Mesendoderm (in vitro differentiated cells): ENCODE results near the gene SULT1A3.
"Not testable (repeated sequence)": the region's sequence is repeated elsewhere in the genome, so short reads cannot be mapped to it uniquely, and the experiment has no call there.

Experiments used
- DNase-seq: peaks from one replicate; pipeline ENCODE4 v3.0.0; 2013
- H2AK5ac ChIP-seq: 2 replicates; pipeline ENCODE4 v1.6.1; 2013; ENCODE audit warnings: low read length, inconsistent platforms
- H2BK120ac ChIP-seq: 2 replicates; pipeline ENCODE4 v1.6.1; 2013; ENCODE audit warnings: low read depth, mild to moderate bottlenecking, low read length, moderate library complexity, mixed read lengths
- H2BK15ac ChIP-seq: replicated peaks from 2 replicates; pipeline ENCODE4 v1.6.1; 2013; ENCODE audit warnings: low read depth, mild to moderate bottlenecking, moderate library complexity
- H2BK5ac ChIP-seq: 2 replicates; pipeline ENCODE4 v1.6.1; 2013; ENCODE audit warnings: low read length, inconsistent platforms
- H3K18ac ChIP-seq: 2 replicates; pipeline ENCODE4 v1.6.1; 2013; ENCODE audit warnings: mild to moderate bottlenecking, low read length, mixed read lengths
- H3K23ac ChIP-seq: one replicate; pipeline ENCODE4 v1.6.1; 2013; ENCODE audit warnings: low read length
- H3K27ac ChIP-seq: 2 replicates; pipeline ENCODE4 v1.5.1; 2013; ENCODE audit warnings: low read depth, mild to moderate bottlenecking, inconsistent platforms, low read length, moderate library complexity
- H3K27me3 ChIP-seq: 2 replicates; pipeline ENCODE4 v1.6.1; 2013; ENCODE audit warnings: low read length, control low read depth, mild to moderate bottlenecking, inconsistent platforms; ENCODE audit not compliant: insufficient read depth, poor library complexity
- H3K36me3 ChIP-seq: 2 replicates; pipeline ENCODE4 v1.6.1; 2013; ENCODE audit warnings: low read length, inconsistent platforms; ENCODE audit not compliant: control insufficient read depth, insufficient read depth
- H3K4ac ChIP-seq: one replicate; pipeline ENCODE4 v1.6.1; 2013; ENCODE audit warnings: low read depth, mild to moderate bottlenecking, low read length, moderate library complexity
- H3K4me1 ChIP-seq: 2 replicates; pipeline ENCODE4 v1.6.1; 2013; ENCODE audit warnings: low read depth, low read length, inconsistent platforms; ENCODE audit not compliant: control insufficient read depth
- H3K4me2 ChIP-seq: 2 replicates; pipeline ENCODE4 v1.6.1; 2013; ENCODE audit warnings: low read length
- H3K4me3 ChIP-seq: 2 replicates; pipeline ENCODE4 v1.5.1; 2013; ENCODE audit warnings: mild to moderate bottlenecking, low read length
- H3K56ac ChIP-seq: one replicate; pipeline ENCODE4 v1.6.1; 2013; ENCODE audit warnings: low read length
- H3K79me1 ChIP-seq: 2 replicates; pipeline ENCODE4 v1.6.1; 2013; ENCODE audit warnings: low read length, inconsistent platforms
- H3K79me2 ChIP-seq: 2 replicates; pipeline ENCODE4 v1.6.1; 2013; ENCODE audit warnings: mild to moderate bottlenecking, low read length; ENCODE audit not compliant: control insufficient read depth, insufficient read depth
- H3K9ac ChIP-seq: 2 replicates; pipeline ENCODE4 v1.6.1; 2013; ENCODE audit warnings: low read length, inconsistent platforms
- H4K5ac ChIP-seq: one replicate; pipeline ENCODE4 v1.6.1; 2013; ENCODE audit warnings: low read length
- H4K8ac ChIP-seq: one replicate; pipeline ENCODE4 v1.6.1; 2013; ENCODE audit warnings: low read depth, mild to moderate bottlenecking, control low read depth, low read length, moderate library complexity
- whole genome bisulfite sequencing: extraction: QIAGEN DNeasy Blood & Tissue Kit; methylation state at CpG from one replicate; pipeline ENCODE4 v1.1.7; 2013; ENCODE audit warnings: low lambda C conversion rate, missing lambda C conversion rate; ENCODE audit not compliant: insufficient coverage; ENCODE audit errors: extremely low coverage; 5-methylcytosine and 5-hydroxymethylcytosine counted together

Gene SULT1A3

DNA sequence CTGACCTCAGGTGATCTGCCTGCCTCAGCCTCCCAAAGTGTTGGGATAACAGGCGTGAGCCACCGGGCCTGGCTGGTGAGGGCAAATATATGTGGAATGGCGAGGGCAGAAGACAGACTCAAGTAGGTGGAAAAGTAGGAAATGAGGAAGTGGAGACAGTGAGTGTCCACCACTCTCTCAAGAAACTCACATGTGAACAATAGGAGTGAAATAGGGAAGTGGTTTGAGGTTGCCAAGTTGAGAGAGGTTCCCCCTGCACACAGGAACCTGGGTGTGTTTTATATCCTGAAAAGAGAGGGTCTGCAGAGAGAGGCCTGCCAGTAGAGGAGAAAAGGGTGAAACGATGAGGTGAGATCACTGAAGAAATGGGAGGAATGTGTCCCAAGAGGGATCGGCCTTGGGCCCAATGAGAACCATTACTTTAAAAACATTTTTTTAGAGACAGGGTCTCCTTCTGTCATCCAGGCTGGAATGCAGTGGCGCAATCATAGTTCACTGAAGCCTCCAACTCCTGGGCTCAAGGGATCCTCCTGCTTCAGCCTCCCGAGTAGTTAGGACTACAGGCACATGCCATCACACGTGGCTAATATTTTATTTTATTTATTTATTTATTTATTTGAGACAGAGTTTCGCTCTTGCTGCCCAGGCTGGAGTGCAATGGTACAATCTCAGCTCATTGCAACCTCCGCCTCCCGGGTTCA lies 32.7 kb upstream of the SULT1A3 start:
- Histone ChIP-seq H3K79me2 (no peaks in the 10 kb centered on the region), H3K27me3 (no peaks in the 10 kb centered on the region), H3K36me3 (no peaks in the 10 kb centered on the region), H3K23ac (no peak overlapping the region), H4K5ac (no peak overlapping the region), H3K27ac (no peak overlapping the region), H3K9ac (no peak overlapping the region), H3K4me2 (no peak overlapping the region), H3K18ac (no peak overlapping the region), H3K4ac (no peak overlapping the region), H2AK5ac (no peak overlapping the region), H2BK120ac (no peak overlapping the region), H2BK5ac (no peak overlapping the region), H3K4me1 (no peaks in the 10 kb centered on the region), H2BK15ac (no peak overlapping the region), H3K56ac (no peak overlapping the region), H3K4me3 (no peak overlapping the region), H4K8ac (no peak overlapping the region), H3K79me1 (no peaks in the 10 kb centered on the region)
- DNase-seq, result no peak
- no CpG with 5 or more reads among the region's 11 CpGs for WGBS

DNA sequence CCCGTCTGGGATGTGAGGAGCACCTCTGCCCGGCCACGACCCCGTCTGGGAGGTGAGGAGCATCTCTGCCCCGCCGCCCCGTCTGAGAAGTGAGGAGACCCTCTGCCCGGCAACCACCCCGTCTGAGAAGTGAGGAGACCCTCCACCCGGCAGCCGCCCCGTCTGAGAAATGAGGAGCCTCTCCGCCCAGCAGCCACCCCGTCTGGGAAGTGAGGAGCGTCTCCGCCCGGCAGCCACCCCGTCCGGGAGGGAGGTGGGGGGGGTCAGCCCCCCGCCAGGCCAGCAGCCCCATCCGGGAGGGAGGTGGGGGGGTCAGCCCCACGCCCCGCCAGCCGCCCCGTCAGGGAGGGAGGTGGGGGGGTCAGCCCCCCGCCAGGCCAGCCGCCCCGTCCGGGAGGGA lies 30.3 kb upstream of the SULT1A3 start:
- not testable (repeated sequence) for H2BK120ac ChIP-seq, H3K27me3 ChIP-seq, H3K4ac ChIP-seq, H3K56ac ChIP-seq, H2BK5ac ChIP-seq, H3K23ac ChIP-seq, H3K27ac ChIP-seq, DNase-seq, H3K79me2 ChIP-seq, H3K9ac ChIP-seq, H3K4me1 ChIP-seq, H3K18ac ChIP-seq, H3K4me2 ChIP-seq, H3K79me1 ChIP-seq, H2BK15ac ChIP-seq, H3K4me3 ChIP-seq, H4K8ac ChIP-seq, H4K5ac ChIP-seq, H3K36me3 ChIP-seq, H2AK5ac ChIP-seq
- WGBS, result no CpG with 5 or more reads among the region's 29 CpGs

DNA sequence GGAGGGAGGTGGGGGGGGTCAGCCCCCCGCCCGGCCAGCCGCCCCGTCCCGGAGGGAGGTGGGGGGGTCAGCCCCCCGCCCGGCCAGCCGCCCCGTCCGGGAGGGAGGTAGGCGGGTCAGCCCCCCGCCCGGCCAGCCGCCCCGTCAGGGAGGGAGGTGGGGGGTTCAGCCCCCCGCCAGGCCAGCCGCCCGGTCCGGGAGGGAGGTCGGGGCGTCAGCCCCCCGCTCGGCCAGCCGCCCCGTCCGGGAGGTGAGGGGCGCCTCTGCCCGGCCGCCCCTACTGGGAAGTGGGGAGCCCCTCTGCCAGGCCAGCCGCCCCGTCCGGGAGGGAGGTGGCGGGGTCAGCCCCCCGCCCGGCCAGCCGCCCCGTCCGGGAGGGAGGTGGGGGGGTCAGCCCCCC lies 29.6 kb upstream of the SULT1A3 start:
- not testable (repeated sequence) for H3K4ac ChIP-seq, H3K56ac ChIP-seq, H2BK15ac ChIP-seq, H3K9ac ChIP-seq, H4K5ac ChIP-seq, H3K23ac ChIP-seq, DNase-seq, H3K79me1 ChIP-seq, H3K27ac ChIP-seq, H3K79me2 ChIP-seq, H2BK5ac ChIP-seq, H3K18ac ChIP-seq, H3K4me1 ChIP-seq, H3K4me2 ChIP-seq, H2BK120ac ChIP-seq, H2AK5ac ChIP-seq, H3K27me3 ChIP-seq, H3K4me3 ChIP-seq, H3K36me3 ChIP-seq, H4K8ac ChIP-seq
- no CpG with 5 or more reads among the region's 38 CpGs for WGBS

DNA sequence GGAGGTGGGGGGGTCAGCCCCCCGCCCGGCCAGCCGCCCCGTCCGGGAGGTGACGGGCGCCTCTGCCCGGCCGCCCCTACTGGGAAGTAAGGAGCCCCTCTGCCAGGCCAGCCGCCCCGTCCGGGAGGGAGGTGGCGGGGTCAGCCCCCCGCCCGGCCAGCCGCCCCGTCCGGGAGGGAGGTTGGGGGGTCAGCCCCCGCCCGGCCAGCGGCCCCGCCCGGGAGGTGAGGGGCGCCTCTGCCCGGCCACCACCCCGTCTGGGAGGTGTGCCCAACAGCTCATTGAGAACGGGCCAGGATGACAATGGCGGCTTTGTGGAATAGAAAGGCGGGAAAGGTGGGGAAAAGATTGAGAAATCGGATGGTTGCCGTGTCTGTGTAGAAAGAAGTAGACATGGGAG lies 28.9 kb upstream of the SULT1A3 start:
- not testable (repeated sequence) for H3K9ac ChIP-seq, H3K4ac ChIP-seq, H3K56ac ChIP-seq, H3K36me3 ChIP-seq, H3K4me3 ChIP-seq, H4K5ac ChIP-seq, H4K8ac ChIP-seq, DNase-seq, H3K18ac ChIP-seq, H3K79me2 ChIP-seq, H2BK120ac ChIP-seq, H3K4me1 ChIP-seq, H3K27me3 ChIP-seq, H2BK5ac ChIP-seq, H3K4me2 ChIP-seq, H3K27ac ChIP-seq, H2BK15ac ChIP-seq, H3K79me1 ChIP-seq, H2AK5ac ChIP-seq, H3K23ac ChIP-seq
- no CpG with 5 or more reads among the region's 31 CpGs for WGBS

DNA sequence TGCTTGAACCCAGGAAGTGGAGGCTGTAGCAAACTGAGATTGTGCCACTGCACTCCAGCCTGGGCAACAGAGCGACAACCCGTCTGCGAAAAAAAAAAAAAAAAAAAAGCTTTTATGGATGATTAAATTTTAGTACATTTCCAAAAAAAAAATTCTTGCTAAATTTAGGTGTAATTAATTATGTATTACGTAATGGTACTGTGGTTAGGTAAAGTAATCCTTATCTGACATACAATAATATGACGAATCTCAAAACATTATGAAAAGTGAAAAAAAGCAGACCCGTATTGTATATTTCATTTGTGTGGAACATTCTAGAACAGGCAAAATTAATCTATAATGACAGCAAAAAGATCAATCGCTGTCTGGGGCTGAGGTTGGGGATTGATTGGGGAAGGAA lies 26.0 kb upstream of the SULT1A3 start:
- Histone ChIP-seq H3K9ac (no peak overlapping the region), H2AK5ac (no peak overlapping the region)

DNA sequence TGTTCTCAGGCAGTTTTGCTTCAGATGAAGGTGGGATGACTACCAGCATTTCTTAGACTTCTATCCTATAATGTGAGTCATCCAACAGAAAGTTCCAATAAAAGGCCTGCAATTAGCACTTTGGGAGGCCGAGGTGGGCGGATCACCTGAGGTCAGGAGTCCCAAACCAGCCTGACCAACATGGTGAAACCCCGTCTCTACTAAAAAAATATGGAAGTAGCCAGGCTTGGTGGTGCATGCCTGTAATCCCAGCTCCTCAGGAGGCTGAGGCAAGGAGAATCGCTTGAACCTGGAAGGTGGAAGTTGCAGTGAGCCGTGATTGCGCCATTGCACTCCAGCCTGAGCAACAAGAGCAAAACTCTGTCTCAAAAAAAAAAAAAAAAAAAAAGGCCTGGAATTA lies 22.2 kb upstream of the SULT1A3 start:
- WGBS, result no CpG with 5 or more reads among the region's 6 CpGs
- H2BK120ac ChIP-seq, result not testable (repeated sequence)

More for the DNA sequence above, 26.0 kb upstream of the SULT1A3 start:
- H3K4me2 ChIP-seq, result no peak overlapping the region
- H3K27me3 ChIP-seq, result no peaks in the 10 kb centered on the region
- H2BK120ac ChIP-seq, result no peak overlapping the region
- no peak overlapping the region for H3K27ac ChIP-seq
- H4K5ac ChIP-seq, result no peak overlapping the region
- H3K36me3 ChIP-seq, result no peaks in the 10 kb centered on the region
- 100% methylated on average over 1 of the region's 7 CpGs for WGBS
- H2BK5ac ChIP-seq, result no peak overlapping the region
- no peak overlapping the region for H3K18ac ChIP-seq
- H4K8ac ChIP-seq, result no peak overlapping the region
- no peak overlapping the region for H3K23ac ChIP-seq
- H3K4me1 ChIP-seq, result no peaks in the 10 kb centered on the region
- DNase-seq, result no peak
- no peaks in the 10 kb centered on the region for H3K79me2 ChIP-seq
- H2BK15ac ChIP-seq, result no peak overlapping the region
- no peaks in the 10 kb centered on the region for H3K79me1 ChIP-seq
- no peak overlapping the region for H3K4me3 ChIP-seq
- no peak overlapping the region for H3K4ac ChIP-seq
- no peak overlapping the region for H3K56ac ChIP-seq

More for the DNA sequence above, 22.2 kb upstream of the SULT1A3 start:
- not testable (repeated sequence) for DNase-seq, H3K4me2 ChIP-seq, H3K27ac ChIP-seq, H3K4me3 ChIP-seq, H4K5ac ChIP-seq, H2BK15ac ChIP-seq, H3K4ac ChIP-seq, H2AK5ac ChIP-seq, H3K4me1 ChIP-seq, H3K18ac ChIP-seq, H3K9ac ChIP-seq, H3K27me3 ChIP-seq, H3K79me1 ChIP-seq, H3K56ac ChIP-seq, H3K36me3 ChIP-seq, H4K8ac ChIP-seq, H3K79me2 ChIP-seq, H2BK5ac ChIP-seq, H3K23ac ChIP-seq
